LNCaP clone FGC (cell line): ENCODE results near the gene HPGDS.

ENCODE experiments used
- DNase-seq: peaks from one replicate; pipeline ENCODE4 v3.0.0-alpha.2; 2011; ENCODE audit warnings: low read depth
- H3K4me3 ChIP-seq: 2 replicates; pipeline ENCODE4 v1.5.1; 2011; ENCODE audit warnings: mild to moderate bottlenecking, low read depth, low read length, control low read depth
- CTCF ChIP-seq: IDR thresholded peaks from 2 replicates; pipeline ENCODE4 v1.5.1; 2012; ENCODE audit warnings: mild to moderate bottlenecking; ENCODE audit not compliant: control insufficient read depth, insufficient read depth; ENCODE audit errors: extremely low read depth

The HPGDS gene

GRCh38 chr4:94349193-94349592, 6.6 kb upstream of the HPGDS start:
- no peak overlapping the region for H3K4me3 ChIP-seq
- no peak for DNase-seq
- TF ChIP-seq CTCF, result no peak

- TF ChIP-seq CTCF, result no peak
- no peak for DNase-seq
- H3K4me3 ChIP-seq, result no peak overlapping the region
Observed at GRCh38 chr4:94348666-94349065, 6.0 kb upstream of the HPGDS start.

- H3K4me3 ChIP-seq, result no peak overlapping the region
- DNase-seq, result no peak
- no peak for TF ChIP-seq CTCF
Observed at GRCh38 chr4:94346541-94346940, 3.9 kb upstream of the HPGDS start.

- DNase-seq, result no peak
- TF ChIP-seq CTCF, result no peak
Observed at GRCh38 chr4:94345969-94346368, 3.3 kb upstream of the HPGDS start.

GRCh38 chr4:94345266-94345665, 2.6 kb upstream of the HPGDS start:
- no peak for TF ChIP-seq CTCF
- H3K4me3 ChIP-seq, result no peak overlapping the region
- DNase-seq, result no peak

More at GRCh38 chr4:94345969-94346368, 3.3 kb upstream of the HPGDS start:
- no peak overlapping the region for H3K4me3 ChIP-seq

- DNase-seq, result no peak
- no peak for TF ChIP-seq CTCF
- H3K4me3 ChIP-seq, result no peak overlapping the region
Observed at GRCh38 chr4:94344457-94344856, 1.8 kb upstream of the HPGDS start.
